Neural cell (in vitro differentiated cells): Measurements from ENCODE around the gene CCDC185.

Source experiments
- EZH2 ChIP-seq: fragments of 200-600, 300-800 bp; shearing (Covaris generic), sonication (generic); IDR thresholded peaks from 2 replicates; pipeline ENCODE4 v1.6.1; 2014; ENCODE audit warnings: antibody characterized with exemption, low read length, borderline replicate concordance, mild to moderate bottlenecking; ENCODE audit not compliant: insufficient read depth, poor library complexity, severe bottlenecking
- MXI1 ChIP-seq: fragments of 450-650 bp; conservative IDR thresholded peaks from 2 replicates; pipeline ENCODE4 v1.6.1; 2014; ENCODE audit warnings: antibody characterized with exemption, mild to moderate bottlenecking; ENCODE audit not compliant: poor library complexity, severe bottlenecking
- POLR2AphosphoS5 ChIP-seq: IDR thresholded peaks from 2 replicates; pipeline ENCODE4 v1.6.1; 2012
- SMC3 ChIP-seq: fragments of 450-650 bp; conservative IDR thresholded peaks from 2 replicates; pipeline ENCODE4 v1.6.1; 2014; ENCODE audit warnings: antibody characterized with exemption, mild to moderate bottlenecking, moderate library complexity; ENCODE audit not compliant: poor library complexity
- TAF1 ChIP-seq: IDR thresholded peaks from 2 replicates; pipeline ENCODE4 v1.6.1; 2012; ENCODE audit warnings: low read depth
- TF ChIP-seq, protein P1 (sequence below): fragments of 450-650 bp; IDR thresholded peaks from 2 replicates; pipeline ENCODE4 v1.5.1; 2014; ENCODE audit warnings: antibody characterized with exemption, mild to moderate bottlenecking, moderate library complexity; ENCODE audit not compliant: poor library complexity, severe bottlenecking
- TF ChIP-seq, protein P2 (sequence below): IDR thresholded peaks from 2 replicates; pipeline ENCODE4 v1.6.1; 2012; ENCODE audit warnings: borderline replicate concordance

DNA sequence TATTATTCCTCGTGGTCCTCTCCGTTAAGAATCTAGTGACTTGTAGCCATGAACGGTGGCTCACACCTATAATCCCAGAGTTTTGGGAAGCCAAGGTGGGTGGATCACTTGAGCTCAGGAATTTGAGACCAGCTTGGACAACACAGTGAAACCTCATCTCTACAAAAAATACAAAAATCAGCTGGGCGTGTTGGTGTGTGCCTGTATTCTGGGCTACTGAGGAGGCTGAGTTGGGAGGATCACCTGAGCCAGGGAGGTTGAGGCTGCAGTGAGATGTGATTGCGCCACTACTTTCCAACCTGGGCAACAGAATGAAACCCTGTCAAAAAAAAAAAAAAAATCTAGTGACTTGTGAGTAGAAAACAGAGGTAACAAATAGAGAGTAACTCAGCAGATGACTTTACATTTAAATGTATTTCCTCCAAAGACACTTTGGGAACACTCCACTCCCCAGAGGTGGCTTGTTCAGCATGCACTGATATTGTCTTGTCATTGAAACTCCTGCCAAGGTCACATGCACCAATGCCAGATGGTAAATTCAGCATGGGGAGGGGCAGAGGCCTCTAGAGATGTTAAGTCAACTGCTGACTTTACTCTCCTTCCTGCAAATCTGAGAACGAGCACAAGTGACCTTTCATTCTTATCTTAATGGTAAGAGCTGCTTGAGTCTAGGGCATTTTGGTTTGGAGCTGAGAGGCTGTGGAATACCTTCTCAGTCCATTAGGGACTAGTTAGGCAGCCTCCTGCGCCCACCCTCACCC, 24.9 kb downstream of the CCDC185 start:
- TF ChIP-seq, protein P1, sequence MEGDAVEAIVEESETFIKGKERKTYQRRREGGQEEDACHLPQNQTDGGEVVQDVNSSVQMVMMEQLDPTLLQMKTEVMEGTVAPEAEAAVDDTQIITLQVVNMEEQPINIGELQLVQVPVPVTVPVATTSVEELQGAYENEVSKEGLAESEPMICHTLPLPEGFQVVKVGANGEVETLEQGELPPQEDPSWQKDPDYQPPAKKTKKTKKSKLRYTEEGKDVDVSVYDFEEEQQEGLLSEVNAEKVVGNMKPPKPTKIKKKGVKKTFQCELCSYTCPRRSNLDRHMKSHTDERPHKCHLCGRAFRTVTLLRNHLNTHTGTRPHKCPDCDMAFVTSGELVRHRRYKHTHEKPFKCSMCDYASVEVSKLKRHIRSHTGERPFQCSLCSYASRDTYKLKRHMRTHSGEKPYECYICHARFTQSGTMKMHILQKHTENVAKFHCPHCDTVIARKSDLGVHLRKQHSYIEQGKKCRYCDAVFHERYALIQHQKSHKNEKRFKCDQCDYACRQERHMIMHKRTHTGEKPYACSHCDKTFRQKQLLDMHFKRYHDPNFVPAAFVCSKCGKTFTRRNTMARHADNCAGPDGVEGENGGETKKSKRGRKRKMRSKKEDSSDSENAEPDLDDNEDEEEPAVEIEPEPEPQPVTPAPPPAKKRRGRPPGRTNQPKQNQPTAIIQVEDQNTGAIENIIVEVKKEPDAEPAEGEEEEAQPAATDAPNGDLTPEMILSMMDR: no peak
- no peak for TF ChIP-seq EZH2
- TF ChIP-seq, protein P2, sequence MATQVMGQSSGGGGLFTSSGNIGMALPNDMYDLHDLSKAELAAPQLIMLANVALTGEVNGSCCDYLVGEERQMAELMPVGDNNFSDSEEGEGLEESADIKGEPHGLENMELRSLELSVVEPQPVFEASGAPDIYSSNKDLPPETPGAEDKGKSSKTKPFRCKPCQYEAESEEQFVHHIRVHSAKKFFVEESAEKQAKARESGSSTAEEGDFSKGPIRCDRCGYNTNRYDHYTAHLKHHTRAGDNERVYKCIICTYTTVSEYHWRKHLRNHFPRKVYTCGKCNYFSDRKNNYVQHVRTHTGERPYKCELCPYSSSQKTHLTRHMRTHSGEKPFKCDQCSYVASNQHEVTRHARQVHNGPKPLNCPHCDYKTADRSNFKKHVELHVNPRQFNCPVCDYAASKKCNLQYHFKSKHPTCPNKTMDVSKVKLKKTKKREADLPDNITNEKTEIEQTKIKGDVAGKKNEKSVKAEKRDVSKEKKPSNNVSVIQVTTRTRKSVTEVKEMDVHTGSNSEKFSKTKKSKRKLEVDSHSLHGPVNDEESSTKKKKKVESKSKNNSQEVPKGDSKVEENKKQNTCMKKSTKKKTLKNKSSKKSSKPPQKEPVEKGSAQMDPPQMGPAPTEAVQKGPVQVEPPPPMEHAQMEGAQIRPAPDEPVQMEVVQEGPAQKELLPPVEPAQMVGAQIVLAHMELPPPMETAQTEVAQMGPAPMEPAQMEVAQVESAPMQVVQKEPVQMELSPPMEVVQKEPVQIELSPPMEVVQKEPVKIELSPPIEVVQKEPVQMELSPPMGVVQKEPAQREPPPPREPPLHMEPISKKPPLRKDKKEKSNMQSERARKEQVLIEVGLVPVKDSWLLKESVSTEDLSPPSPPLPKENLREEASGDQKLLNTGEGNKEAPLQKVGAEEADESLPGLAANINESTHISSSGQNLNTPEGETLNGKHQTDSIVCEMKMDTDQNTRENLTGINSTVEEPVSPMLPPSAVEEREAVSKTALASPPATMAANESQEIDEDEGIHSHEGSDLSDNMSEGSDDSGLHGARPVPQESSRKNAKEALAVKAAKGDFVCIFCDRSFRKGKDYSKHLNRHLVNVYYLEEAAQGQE: no peak
- no peak for TF ChIP-seq TAF1
- no peak for TF ChIP-seq POLR2AphosphoS5
- no peak for TF ChIP-seq MXI1
- TF ChIP-seq SMC3: no peak
